Keratinocyte (primary cell): Measurements from ENCODE around the gene SLC51A. TPM values are rescaled to one million over a fixed set of nuclear protein-coding genes. Genes with fewer than 3 reads are reported as not detected.

Source experiments
- DNase-seq: peaks from one replicate; pipeline ENCODE4 v3.0.0-alpha.2; 2011; ENCODE audit warnings: low read depth, missing footprints, low spot score
- FAIRE-seq: peaks from 2 replicates; lab custom pipeline; 2011; peaks lifted over from hg19 to GRCh38; lab: Jason Lieb, UNC
- H2AFZ ChIP-seq: 2 replicates; pipeline ENCODE4 v1.6.0; 2012; ENCODE audit warnings: low read length, control low read depth, inconsistent platforms; ENCODE audit not compliant: control insufficient read depth
- H3K27ac ChIP-seq: 2 replicates; pipeline ENCODE4 v1.5.1; 2011; ENCODE audit warnings: low read length; ENCODE audit not compliant: control insufficient read depth, insufficient read depth
- H3K27me3 ChIP-seq: 3 replicates; pipeline ENCODE4 v1.6.0; 2011; ENCODE audit warnings: low read length; ENCODE audit not compliant: control insufficient read depth, insufficient read depth; ENCODE audit errors: extremely low read depth
- H3K36me3 ChIP-seq, 2 experiments: 2 replicates in 1 of 2; 3 replicates in 1 of 2; pipeline ENCODE4 v1.5.1; 2011; ENCODE audit warnings: low read length in 2 of 2, mild to moderate bottlenecking in 1 of 2; ENCODE audit not compliant: control insufficient read depth in 2 of 2, insufficient read depth in 2 of 2; ENCODE audit errors: extremely low read depth in 1 of 2
- H3K4me1 ChIP-seq: 3 replicates; pipeline ENCODE4 v1.5.1; 2011; ENCODE audit warnings: low read length; ENCODE audit not compliant: control insufficient read depth, insufficient read depth; ENCODE audit errors: extremely low read depth
- H3K4me2 ChIP-seq: 3 replicates; pipeline ENCODE4 v1.6.0; 2011; ENCODE audit warnings: low read depth, low read length; ENCODE audit not compliant: control insufficient read depth, insufficient read depth; ENCODE audit errors: extremely low read depth
- H3K4me3 ChIP-seq, 3 experiments: fragments of 200-600 bp in 1 of 3; sonication (generic) in 1 of 3; 2 replicates in 2 of 3; 3 replicates in 1 of 3; pipeline ENCODE4 v1.5.1; 2011 to 2016; ENCODE audit warnings: low read length in 3 of 3, mild to moderate bottlenecking in 3 of 3, control low read depth in 2 of 3, inconsistent platforms in 1 of 3, low read depth in 1 of 3, mixed read lengths in 1 of 3, mixed run types in 1 of 3, moderate library complexity in 1 of 3; ENCODE audit not compliant: control insufficient read depth in 2 of 3, insufficient read depth in 2 of 3; ENCODE audit errors: extremely low read depth in 1 of 3
- H3K79me2 ChIP-seq: 2 replicates; pipeline ENCODE4 v1.6.0; 2012; ENCODE audit warnings: low read length; ENCODE audit not compliant: control insufficient read depth, insufficient read depth
- H3K9ac ChIP-seq: 3 replicates; pipeline ENCODE4 v1.6.0; 2011; ENCODE audit warnings: low read length; ENCODE audit not compliant: control insufficient read depth, insufficient read depth; ENCODE audit errors: extremely low read depth
- H3K9me1 ChIP-seq: 3 replicates; pipeline ENCODE4 v1.6.0; 2011; ENCODE audit warnings: low read length; ENCODE audit not compliant: control insufficient read depth, insufficient read depth; ENCODE audit errors: extremely low read depth
- H3K9me3 ChIP-seq: 2 replicates; pipeline ENCODE4 v1.5.1; 2012; ENCODE audit warnings: low read depth, low read length; ENCODE audit not compliant: control insufficient read depth
- H4K20me1 ChIP-seq: 3 replicates; pipeline ENCODE4 v1.6.0; 2011; ENCODE audit warnings: low read length; ENCODE audit not compliant: control insufficient read depth, insufficient read depth; ENCODE audit errors: extremely low read depth
- CTCF ChIP-seq, 3 experiments: IDR thresholded peaks in 1 of 3; conservative IDR thresholded peaks in 1 of 3; optimal IDR thresholded peaks in 1 of 3; 2 replicates in 2 of 3; 3 replicates in 1 of 3; pipeline versions ENCODE3 to v1.5.1; 2011; ENCODE audit warnings: low read length in 3 of 3, mild to moderate bottlenecking in 3 of 3, moderate library complexity in 2 of 3, control low read depth in 1 of 3, inconsistent platforms in 1 of 3; ENCODE audit not compliant: insufficient read depth in 2 of 3; ENCODE audit errors: extremely low read depth in 1 of 3
- EZH2 ChIP-seq: IDR thresholded peaks from one replicate; pipeline ENCODE4 v1.6.1; 2012; ENCODE audit warnings: inconsistent platforms, mild to moderate bottlenecking, low read length, moderate library complexity
- dilution Hi-C: fragments of 300-500 bp; cut with MboI; formaldehyde crosslinking; loops from one replicate; pipeline ENCODE4 v1.7.0; 2020; ENCODE audit warnings: low sequenced_read_pairs; ENCODE audit not compliant: extremely low pct_ligation_motif_present
- polyA plus RNA-seq, 5 experiments: library from polyadenylated mRNA; depleted of rRNA in 3 of 5; stranded (reverse) in 3 of 5; stranded (forward) in 1 of 5; unstranded in 1 of 5; fragments of >200 nt; gene quantifications; 1 replicate in 1 of 5; 2 replicates in 3 of 5; 3 replicates in 1 of 5; pipeline versions ENCODE4 v1.2.1 to v1.2.3, GENCODE V29; 2011 to 2012; ENCODE audit warnings: missing spikeins in 2 of 5, low read depth in 1 of 5, low replicate concordance in 1 of 5

Gene SLC51A
- polyA plus RNA-seq, 1 donor (not counting 4 experiments of a cell fraction or from before 2014, with no cell fraction given) = not detected

GRCh38 chr3:196220587-196220986, 4.3 kb downstream of the SLC51A start:
- Histone ChIP-seq H3K27ac (no peak overlapping the region), H3K4me3 (no peak overlapping the region), H3K4me2 (no peak overlapping the region), H3K4me1 (peaks cover 6% of the 10 kb centered on the region), H3K27me3 (peaks cover 15% of the 10 kb centered on the region), H4K20me1 (no peaks in the 10 kb centered on the region), H3K9ac (no peak overlapping the region), H2AFZ (peak overlapping the region; percentile 56), H3K9me3 (no peaks in the 10 kb centered on the region), H3K9me1 (no peaks in the 10 kb centered on the region), H3K36me3 (no peaks in the 10 kb centered on the region), H3K79me2 (no peaks in the 10 kb centered on the region)
- DNase-seq (no peak), FAIRE-seq (no peak)
- TF ChIP-seq EZH2 = no peak
- TF ChIP-seq CTCF (optimal IDR thresholded peaks at IDR 0.05 in 1 of 3, IDR thresholded peaks at IDR 0.05 in 1 of 3, conservative IDR thresholded peaks at IDR 0.05 in 1 of 3; ENCODE audit: extremely low read depth in 1 of 3, insufficient read depth in 2 of 3, low read length in 3 of 3) = no peak
- dilution Hi-C loops = no loop called here

GRCh38 chr3:196220991-196221390, 4.7 kb downstream of the SLC51A start:
- Histone ChIP-seq H3K4me2 (no peak overlapping the region), H3K9me1 (no peaks in the 10 kb centered on the region), H3K4me3 (no peak overlapping the region), H3K9me3 (no peaks in the 10 kb centered on the region), H3K4me1 (peaks cover 6% of the 10 kb centered on the region), H3K27ac (no peak overlapping the region), H3K79me2 (no peaks in the 10 kb centered on the region), H3K36me3 (no peaks in the 10 kb centered on the region), H3K9ac (no peak overlapping the region), H3K27me3 (peaks cover 13% of the 10 kb centered on the region), H2AFZ (no peak overlapping the region), H4K20me1 (no peaks in the 10 kb centered on the region)
- FAIRE-seq (no peak), DNase-seq (no peak)
- TF ChIP-seq EZH2 = no peak
- no peak for TF ChIP-seq CTCF (optimal IDR thresholded peaks at IDR 0.05 in 1 of 3, IDR thresholded peaks at IDR 0.05 in 1 of 3, conservative IDR thresholded peaks at IDR 0.05 in 1 of 3; ENCODE audit: extremely low read depth in 1 of 3, insufficient read depth in 2 of 3, low read length in 3 of 3)
- dilution Hi-C loops = no loop called here
